HG03439 (cell line): Measurements from ENCODE around the gene XPNPEP1.

Source experiments
- ATAC-seq: cut with Tn5 transposase; IDR thresholded peaks from one replicate; pipeline ENCODE4 v1.9.1; 2021; ENCODE audit warnings: mild to moderate bottlenecking, moderate library complexity; ENCODE audit not compliant: unreplicated experiment

The XPNPEP1 gene

GRCh38 chr10:109922976-109923921 lies at the start of gene XPNPEP1:
XPNPEP1 (minus strand) TSS chr10:109923511; CDS start chr10:109923433, 78 bp downstream.
- ATAC-seq, result peak; percentile 97

DNA sequence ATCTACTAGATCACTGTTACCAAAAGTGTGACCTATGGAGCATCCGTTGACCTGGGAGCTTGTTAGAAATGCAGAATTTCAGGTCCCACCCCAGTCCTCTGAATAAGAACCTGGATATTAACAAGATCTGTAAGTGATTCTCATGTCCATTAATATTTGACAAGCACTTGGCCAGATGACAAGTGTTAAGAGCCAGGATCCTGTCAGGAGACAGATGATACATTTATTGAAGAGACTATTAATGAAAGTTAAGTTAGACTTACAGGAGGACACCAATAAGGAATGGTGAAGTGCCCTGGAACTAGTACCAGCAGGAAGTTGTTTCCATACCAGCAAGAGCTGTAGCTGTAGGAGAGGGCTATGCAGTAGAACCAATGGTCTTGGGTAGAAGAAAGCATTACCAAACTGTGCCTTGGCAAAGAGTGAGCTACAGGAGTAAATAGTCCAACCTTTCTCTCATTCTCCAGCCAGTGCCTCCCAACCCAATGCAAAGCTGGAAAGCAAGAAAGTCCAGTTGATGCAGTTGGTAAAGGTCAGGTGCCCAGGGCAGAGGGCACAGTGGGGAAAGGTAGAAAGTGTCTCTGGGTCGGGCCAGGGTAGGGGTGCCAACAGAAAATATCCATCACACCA lies 49.2 kb upstream of the XPNPEP1 start:
- no peak for ATAC-seq

GRCh38 chr10:109971634-109972033 lies 48.3 kb upstream of the XPNPEP1 start:
- ATAC-seq, result no peak

DNA sequence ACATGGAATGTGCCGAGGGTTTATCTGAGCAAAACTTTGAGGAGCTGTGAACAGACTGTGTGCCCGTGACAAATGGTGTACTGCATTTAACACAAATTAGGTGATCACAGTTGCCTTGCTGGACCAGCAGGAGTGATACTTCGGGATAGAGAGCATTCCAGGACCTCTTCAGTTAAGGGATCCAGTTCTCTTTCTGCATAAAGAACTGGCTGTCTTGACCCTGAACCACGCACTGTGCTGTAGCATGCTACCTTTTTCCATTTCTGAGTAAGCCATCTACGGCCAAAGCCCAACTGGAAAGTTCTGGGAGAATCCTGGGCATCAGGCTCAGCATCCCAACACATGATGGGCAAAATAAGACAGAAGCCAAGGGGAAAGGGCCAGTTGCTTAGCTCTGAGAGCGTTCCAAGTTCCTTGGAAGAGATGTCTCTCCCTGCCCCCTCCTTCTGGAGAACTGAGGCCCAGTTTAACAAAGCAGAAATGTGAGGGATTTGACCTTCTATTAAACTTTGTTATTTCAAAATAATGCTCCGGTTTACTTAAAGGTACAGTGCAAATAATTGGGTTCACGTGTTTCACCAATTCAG lies 46.5 kb upstream of the XPNPEP1 start:
- ATAC-seq, result no peak

- no peak for ATAC-seq
These were observed 45.8 kb upstream of the XPNPEP1 start for GRCh38 chr10:109968953-109969759.

DNA sequence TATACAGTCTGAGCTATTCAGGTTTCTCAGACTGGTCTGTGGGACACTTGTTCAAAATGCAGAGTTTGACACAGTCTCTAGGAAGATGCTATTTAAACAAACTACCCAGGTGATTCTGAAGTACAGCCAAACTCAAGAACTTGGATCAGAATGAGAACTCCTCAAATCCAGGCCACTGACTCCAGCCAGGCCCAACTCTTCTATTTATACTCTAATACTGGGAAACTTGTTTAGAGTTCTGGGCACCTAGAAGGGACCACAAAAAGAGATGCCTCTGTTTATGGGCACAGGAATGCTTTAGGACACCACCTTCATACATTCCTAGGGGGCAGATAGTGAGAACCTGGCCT lies 44.4 kb upstream of the XPNPEP1 start:
- no peak for ATAC-seq

DNA sequence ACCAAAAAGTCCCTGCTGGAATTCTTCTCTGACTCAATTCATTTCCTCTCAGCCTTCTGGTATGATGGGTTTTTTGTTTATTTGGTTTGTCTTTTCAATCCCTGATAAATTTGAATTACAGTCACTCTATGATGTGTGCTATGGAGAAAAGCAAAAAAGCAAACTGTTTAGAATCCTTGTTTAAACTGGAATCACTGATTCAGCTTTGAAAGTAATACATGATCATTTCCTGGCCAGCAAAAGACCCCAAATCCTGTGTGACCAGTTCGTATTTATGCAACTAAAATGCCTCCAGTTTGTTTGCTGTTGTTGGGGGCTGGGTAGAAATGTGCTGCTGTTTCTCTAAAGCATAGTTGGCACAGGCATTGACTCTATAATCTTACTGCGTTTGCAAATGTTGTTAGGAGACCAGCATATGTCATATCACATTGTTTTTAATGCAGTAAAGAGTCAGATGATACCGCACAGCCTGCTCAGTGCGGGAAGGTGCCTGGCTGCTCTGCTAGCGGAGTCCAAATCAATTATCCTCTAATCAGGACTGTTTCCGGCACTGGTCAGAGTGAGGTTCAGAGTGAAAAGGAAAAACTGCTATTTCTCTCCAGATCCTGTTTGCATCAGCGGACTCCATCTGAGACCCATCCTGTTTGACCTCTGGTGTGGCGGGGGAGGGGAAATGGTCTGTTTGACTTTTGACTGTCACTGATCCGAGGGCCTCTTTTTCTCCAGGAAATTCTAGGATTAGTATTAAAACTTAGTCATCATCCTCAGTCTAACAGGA lies 43.8 kb upstream of the XPNPEP1 start:
- no peak for ATAC-seq

DNA sequence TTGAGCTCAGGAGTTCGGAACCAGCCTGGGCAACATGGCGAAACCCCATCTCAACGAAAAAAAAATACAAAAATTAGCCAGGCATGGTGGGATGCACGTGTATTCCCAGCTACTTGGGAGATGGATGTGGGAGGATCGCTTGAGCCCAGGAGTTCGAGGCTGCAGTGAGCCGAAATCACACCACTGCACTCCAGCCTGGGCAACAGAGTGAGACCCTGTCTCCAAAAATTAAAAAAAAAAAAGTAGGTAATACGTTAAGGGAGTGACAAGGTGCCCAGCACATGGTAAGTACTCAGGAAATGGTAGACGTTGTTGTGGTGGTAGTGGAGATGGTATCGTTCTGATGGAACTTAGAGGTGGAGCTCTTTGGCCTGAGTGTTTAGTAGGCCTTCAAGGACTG lies 41.0 kb upstream of the XPNPEP1 start:
- no peak for ATAC-seq

GRCh38 chr10:109963439-109963838 lies 40.1 kb upstream of the XPNPEP1 start:
- ATAC-seq, result no peak

DNA sequence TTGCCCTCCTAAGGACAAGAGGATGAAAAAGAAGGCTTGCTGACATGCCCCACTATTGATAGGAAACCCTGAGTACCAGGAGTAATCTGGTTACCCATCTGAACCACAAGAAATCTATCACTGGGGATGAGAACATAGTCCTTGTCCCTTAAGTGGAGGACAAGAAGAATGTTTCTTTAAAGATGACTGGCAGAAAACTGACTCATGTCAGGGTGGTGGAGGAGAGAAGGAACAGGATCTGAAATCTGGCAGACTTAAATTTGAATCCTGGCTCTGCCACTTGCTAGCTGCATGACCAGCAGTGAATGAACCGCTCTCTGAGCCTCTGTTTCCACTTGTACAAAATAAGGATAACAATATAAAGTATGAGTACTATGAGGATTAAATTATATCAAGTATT lies 38.9 kb upstream of the XPNPEP1 start:
- ATAC-seq, result no peak

DNA sequence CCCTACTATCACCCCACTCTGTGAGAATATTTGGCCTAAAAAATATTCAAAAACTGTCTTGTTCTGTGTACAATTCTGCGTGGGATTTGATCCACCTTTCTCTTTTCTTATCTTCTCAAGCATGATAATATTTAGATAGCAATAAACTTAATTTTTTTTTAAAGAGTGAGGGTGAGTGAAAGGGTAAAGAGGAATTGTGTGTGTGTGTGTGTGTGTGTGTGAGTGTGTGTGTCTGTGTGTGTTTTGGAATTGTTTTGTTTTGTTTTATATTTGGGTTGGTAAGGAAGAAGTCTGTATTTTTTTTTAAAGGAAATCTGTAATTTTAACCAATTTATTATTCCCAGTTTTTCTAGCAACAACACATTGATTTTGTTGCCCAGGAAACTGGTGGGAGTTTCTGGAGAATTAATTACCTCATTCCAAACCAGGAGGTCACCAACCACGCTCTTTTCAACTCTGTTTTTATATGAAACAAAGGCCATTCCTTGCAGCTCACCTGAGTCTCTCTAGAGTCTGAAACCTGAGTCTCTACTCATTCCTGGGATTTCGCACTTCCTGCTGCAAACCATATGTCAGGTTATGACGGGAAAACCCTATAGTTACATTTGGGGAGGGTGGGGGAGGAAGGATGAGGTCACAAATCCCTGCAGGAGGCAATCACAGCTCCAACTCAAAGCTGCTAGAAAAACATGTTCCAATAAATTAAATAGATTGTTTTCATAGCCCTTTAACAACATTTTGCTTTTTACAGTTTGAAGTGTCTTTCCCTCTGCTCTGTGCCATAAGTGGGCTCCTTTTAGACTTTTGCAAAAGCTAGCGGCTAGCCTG lies 38.1 kb upstream of the XPNPEP1 start:
- no peak for ATAC-seq

GRCh38 chr10:109960682-109961081 lies 37.4 kb upstream of the XPNPEP1 start:
- ATAC-seq, result no peak

DNA sequence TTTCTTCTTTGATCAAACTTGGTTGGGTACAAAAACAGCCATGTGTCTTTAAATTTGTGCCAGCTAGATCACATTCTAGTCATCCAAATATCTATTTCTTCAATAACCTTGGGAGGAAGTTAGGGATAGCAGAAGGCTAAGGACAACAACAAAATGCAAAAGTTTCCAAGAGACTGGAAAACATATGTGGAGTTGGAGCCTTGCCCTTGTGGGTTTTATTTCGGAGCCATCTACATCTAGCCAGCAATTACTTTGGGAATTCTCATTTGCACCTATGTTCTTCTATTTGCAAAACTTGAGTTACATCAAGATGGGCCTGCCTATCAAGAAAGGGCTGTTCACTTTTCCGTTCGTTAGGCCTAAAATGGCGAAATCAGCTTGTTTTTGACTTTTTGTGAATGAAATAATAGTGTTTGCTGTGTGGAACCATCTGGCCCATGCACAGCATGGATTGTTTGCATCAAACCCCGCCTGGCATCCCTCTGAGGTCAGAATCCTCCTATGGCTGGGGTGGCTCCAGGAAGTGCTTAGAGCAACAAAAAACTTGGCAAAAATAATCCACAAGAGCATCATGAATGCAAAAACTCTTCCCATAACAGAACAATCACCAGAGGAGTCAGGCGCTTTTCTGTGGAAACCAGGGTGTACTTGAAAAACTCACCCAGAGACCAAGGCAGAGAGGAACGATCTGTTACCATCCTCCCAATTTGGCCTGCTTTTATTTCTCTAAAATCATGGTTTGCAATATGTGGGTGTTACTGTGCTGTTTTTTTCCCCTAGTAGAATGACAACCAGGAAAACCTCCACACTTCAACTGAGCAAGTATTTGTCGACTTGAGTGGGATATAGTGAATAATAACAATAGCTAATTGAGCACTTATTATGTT lies 36.2 kb upstream of the XPNPEP1 start:
- no peak for ATAC-seq

DNA sequence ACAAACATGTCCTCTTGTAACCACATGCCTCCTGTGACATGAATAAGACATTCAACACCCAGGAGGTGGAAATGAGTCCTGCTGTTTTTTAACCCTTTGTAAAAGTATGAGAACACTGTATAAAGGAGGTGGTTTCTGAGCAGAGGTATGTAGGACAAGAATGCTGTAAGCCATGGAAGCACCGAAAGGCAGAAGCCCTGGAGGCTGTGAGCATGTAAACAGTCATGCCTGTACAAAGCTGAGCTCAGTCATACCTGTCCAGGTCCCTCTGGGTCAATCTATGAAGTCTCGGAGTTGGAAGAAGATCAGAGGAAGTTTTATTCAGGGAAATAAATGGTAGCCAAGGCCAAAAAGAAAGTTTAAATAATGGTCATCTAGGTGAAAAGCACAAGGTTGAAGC lies 34.7 kb upstream of the XPNPEP1 start:
- ATAC-seq, result no peak

- peak; percentile 93 for ATAC-seq
These were observed 33.9 kb upstream of the XPNPEP1 start for GRCh38 chr10:109957092-109957797.

GRCh38 chr10:109956454-109957091 lies 33.3 kb upstream of the XPNPEP1 start:
- peak; percentile 63 for ATAC-seq

DNA sequence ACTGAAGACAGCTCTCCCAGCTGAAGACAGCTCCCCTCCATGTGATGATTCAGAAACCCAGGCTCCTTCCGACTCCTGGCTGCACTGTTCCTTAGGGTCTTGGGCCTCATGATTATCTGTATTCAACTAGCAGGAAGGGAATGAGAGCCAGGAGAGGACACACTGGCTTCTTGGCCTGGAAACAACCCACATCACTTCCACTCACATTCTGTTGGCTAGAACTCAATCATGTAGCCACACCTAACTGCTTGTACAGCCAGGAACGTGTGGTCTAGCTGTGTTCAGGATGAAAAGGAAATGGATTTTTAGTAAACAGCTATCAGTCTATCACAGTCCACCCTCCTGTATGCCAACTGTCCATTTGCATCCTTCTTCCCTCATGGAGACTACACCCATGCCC lies 30.5 kb upstream of the XPNPEP1 start:
- ATAC-seq, result no peak
